ENCODE measurements around the gene EVX1. TPM values are rescaled to one million over a fixed set of nuclear protein-coding genes. Genes with fewer than 3 reads are reported as not detected.

EVX1 gene
- polyA plus RNA-seq, 3 donors: 0.07 to 0.22 TPM; not detected in 1

- H3K27ac ChIP-seq (ENCODE audit: low read depth, low read length): no peak overlapping the region
- 59 to 79% (median 76%) methylated on average over 3 of the region's 3 CpGs for WGBS, 3 donors
These were observed 41.0 kb downstream of the EVX1 start for GRCh38 chr7:27283558-27283957.

DNA sequence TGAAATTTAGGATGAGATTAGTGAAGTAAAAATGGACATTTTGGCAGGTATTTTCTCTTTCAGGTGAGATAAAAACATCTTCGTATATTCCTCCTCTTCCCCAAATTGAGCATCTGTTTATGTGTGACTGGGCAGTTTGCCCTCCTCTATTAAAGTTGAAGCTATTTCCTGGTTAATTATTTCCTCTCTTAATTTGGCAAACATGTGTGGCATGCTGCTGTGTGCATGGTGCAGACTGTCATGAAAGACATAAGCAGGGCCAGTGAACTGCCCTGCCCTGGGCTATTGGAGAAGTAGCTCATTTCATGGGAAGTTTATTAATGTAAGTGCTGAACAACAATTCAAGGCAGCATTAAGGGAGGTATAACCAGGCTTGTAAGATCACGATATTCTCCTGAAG is 52.6 kb downstream of the EVX1 start:
- WGBS, 3 donors: 54 to 79% (median 70%) methylated on average over 2 of the region's 2 CpGs

DNA sequence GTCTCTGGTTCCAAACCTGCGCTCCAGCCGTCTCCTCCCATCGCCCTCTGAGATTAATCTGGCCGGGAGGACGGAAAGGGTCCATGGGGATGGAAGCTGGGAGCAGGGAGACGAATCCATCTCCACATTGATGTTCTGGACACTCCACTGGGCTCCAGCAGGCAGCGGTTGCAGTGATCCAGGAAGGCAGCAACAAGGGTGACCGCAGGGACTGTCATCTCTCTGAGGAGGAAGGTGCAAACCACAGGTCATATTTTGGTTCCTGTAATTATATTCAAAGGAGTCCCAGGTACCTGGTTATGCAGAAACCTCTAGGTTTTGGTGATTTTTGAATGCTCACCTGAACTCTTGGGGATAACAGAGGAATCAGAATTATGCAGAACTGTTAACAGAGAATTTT is 54.8 kb downstream of the EVX1 start:
- no peak overlapping the region for H3K27ac ChIP-seq (ENCODE audit: low read depth, low read length)
- WGBS, 3 donors: 58 to 71% (median 63%) methylated on average over 8 of the region's 8 CpGs

More for the DNA sequence above, 52.6 kb downstream of the EVX1 start:
- H3K27ac ChIP-seq (ENCODE audit: low read depth, low read length): no peak overlapping the region

Other genes with a start within 250 kb of the EVX1 start
- under 1 TPM; 0.08 to 0.56 (median 0.51) TPM for gene HOXA1, start 146.8 kb upstream of the EVX1 start, polyA plus RNA-seq
- gene HOXA2, start 140.1 kb upstream of the EVX1 start, polyA plus RNA-seq: 1 to 10 TPM in 1 of 3 donors, under 1 TPM in 2; 0.20 to 1.0 (median 0.92) TPM
- gene HOXA4, start 112.0 kb upstream of the EVX1 start, polyA plus RNA-seq: 10 to 100 TPM in 1 of 3 donors, 1 to 10 TPM in 2; 1.2 to 19.8 (median 4.9) TPM
- 10 to 100 TPM in 2 of 3 donors, 1 to 10 TPM in 1; 3.1 to 29.6 (median 11.8) TPM for gene HOXA5, start 99.1 kb upstream of the EVX1 start, polyA plus RNA-seq
- 1 to 10 TPM in 2 of 3 donors, under 1 TPM in 1; 0.39 to 3.6 (median 1.5) TPM for gene HOXA6, start 95.0 kb upstream of the EVX1 start, polyA plus RNA-seq
- 1 to 10 TPM in 2 of 3 donors, under 1 TPM in 1; 0.86 to 7.4 (median 4.6) TPM for gene HOXA3, start 90.2 kb upstream of the EVX1 start, polyA plus RNA-seq
- gene HOXA7, start 86.1 kb upstream of the EVX1 start, polyA plus RNA-seq: 10 to 100 TPM in 1 of 3 donors, 1 to 10 TPM in 2; 1.3 to 10.8 (median 5.2) TPM
- gene HOXA9, start 77.3 kb upstream of the EVX1 start, polyA plus RNA-seq: 1 to 10 TPM; 1.4 to 6.3 (median 2.7) TPM
- 10 to 100 TPM in 1 of 3 donors, 1 to 10 TPM in 2; 1.7 to 18.3 (median 2.3) TPM for gene HOXA10, start 68.5 kb upstream of the EVX1 start, polyA plus RNA-seq
- 1 to 10 TPM in 1 of 3 donors, under 1 TPM in 1, not detected in 1; 0.41 to 4.3 TPM for gene HOXA11, start 57.6 kb upstream of the EVX1 start, polyA plus RNA-seq
- gene HOXA13, start 42.7 kb upstream of the EVX1 start, polyA plus RNA-seq: under 1 TPM in 2 of 3 donors, not detected in 1; 0.03 to 0.37 TPM